Vagina (tissue), 2 donors: ENCODE measurements around the gene PEPD. TPM values are rescaled to one million over a fixed set of nuclear protein-coding genes. Genes with fewer than 3 reads are reported as not detected.

Source experiments
- DNase-seq, 2 donors: peaks; one replicate each; pipeline ENCODE4 v3.0.0-alpha.2; 2017; ENCODE audit errors: extremely low spot score in 2 of 2
- H3K27ac ChIP-seq: fragments of 200-600 bp; sonication (generic); one replicate; pipeline ENCODE4 v1.5.1; 2019
- H3K27me3 ChIP-seq: fragments of 200-600 bp; sonication (generic); one replicate; pipeline ENCODE4 v1.5.1; 2019
- H3K36me3 ChIP-seq, 2 donors: fragments of 200-600 bp; sonication (generic); one replicate each; pipeline ENCODE4 v1.5.1; 2017 to 2019
- H3K4me1 ChIP-seq: fragments of 200-600 bp; sonication (generic); one replicate; pipeline ENCODE4 v1.5.1; 2019
- H3K4me3 ChIP-seq, 2 donors: fragments of 200-600 bp; sonication (generic); 1 replicate in 1 of 2; 2 replicates in 1 of 2; pipeline ENCODE4 v1.5.1; 2016 to 2019
- H3K9me3 ChIP-seq: fragments of 200-600 bp; sonication (generic); one replicate; pipeline ENCODE4 v1.5.1; 2019
- CTCF ChIP-seq, 3 experiments: fragments of 450-650 bp in 2 of 3; fragments of 200-600 bp in 1 of 3; sonication (generic) in 1 of 3; IDR thresholded peaks; one replicate each; pipeline ENCODE4 v1.5.1; 2017 to 2019; ENCODE audit warnings: antibody characterized with exemption in 3 of 3, mild to moderate bottlenecking in 2 of 3, moderate library complexity in 2 of 3
- POLR2A ChIP-seq, 2 donors: fragments of 450-650 bp; IDR thresholded peaks; one replicate each; pipeline ENCODE4 v1.6.1; 2017; ENCODE audit warnings: antibody characterized with exemption in 2 of 2, mild to moderate bottlenecking in 2 of 2, moderate library complexity in 2 of 2
- POLR2AphosphoS5 ChIP-seq, 2 donors: sonication (generic); formaldehyde crosslinking; IDR thresholded peaks; one replicate each; pipeline ENCODE4 v1.9.0; 2017; ENCODE audit warnings: antibody characterized with exemption in 2 of 2, mild to moderate bottlenecking in 2 of 2, low read depth in 1 of 2; ENCODE audit not compliant: insufficient read depth in 1 of 2
- intact Hi-C: fragments of 100-400 bp; cut with DNase I; formaldehyde crosslinking; loops from one replicate; pipeline ENCODE4 v1.15.1; 2023
- total RNA-seq: library from RNA; depleted of rRNA; stranded (reverse); fragments of >200 nt; gene quantifications from one replicate; pipeline ENCODE4 v1.2.3, GENCODE V29; 2016

The PEPD gene
- total RNA-seq, 1 donor from 2014 or later, result 61.9 TPM

GRCh38 chr19:33461256-33462111 lies 60.1 kb downstream of the PEPD start:
- no peak for TF ChIP-seq CTCF (IDR thresholded peaks at IDR 0.05)
- TF ChIP-seq POLR2A (IDR thresholded peaks at IDR 0.05), result no peak
- no peak for TF ChIP-seq POLR2AphosphoS5 (IDR thresholded peaks at IDR 0.05; ENCODE audit: insufficient read depth in 1 of 2, low read depth in 1 of 2)
- Histone ChIP-seq H3K36me3 (peaks cover 0 to 7% of the 10 kb centered on the region in 2 donors), H3K4me1 (no peaks in the 10 kb centered on the region), H3K9me3 (no peaks in the 10 kb centered on the region), H3K27ac (no peak overlapping the region), H3K27me3 (no peaks in the 10 kb centered on the region), H3K4me3 (no peak overlapping the region)
- no peak for DNase-seq
- intact Hi-C loops, result no loop called here

- intact Hi-C loops, result no loop called here
- Histone ChIP-seq H3K9me3 (no peaks in the 10 kb centered on the region), H3K36me3 (peaks cover 0 to 7% of the 10 kb centered on the region in 2 donors), H3K27me3 (no peaks in the 10 kb centered on the region), H3K4me1 (no peaks in the 10 kb centered on the region), H3K27ac (no peak overlapping the region), H3K4me3 (no peak overlapping the region)
- TF ChIP-seq POLR2AphosphoS5 (IDR thresholded peaks at IDR 0.05; ENCODE audit: insufficient read depth in 1 of 2, low read depth in 1 of 2) (no peak), CTCF (IDR thresholded peaks at IDR 0.05) (no peak), POLR2A (IDR thresholded peaks at IDR 0.05) (no peak)
- no peak for DNase-seq
These were observed 61.2 kb downstream of the PEPD start for GRCh38 chr19:33460221-33460908.

GRCh38 chr19:33459222-33460090 lies 62.1 kb downstream of the PEPD start:
- Histone ChIP-seq H3K4me3 (no peak overlapping the region), H3K4me1 (no peaks in the 10 kb centered on the region), H3K36me3 (peaks cover 0 to 7% of the 10 kb centered on the region in 2 donors), H3K27ac (no peak overlapping the region), H3K9me3 (no peaks in the 10 kb centered on the region), H3K27me3 (no peaks in the 10 kb centered on the region)
- no peak for TF ChIP-seq CTCF (IDR thresholded peaks at IDR 0.05)
- TF ChIP-seq POLR2AphosphoS5 (IDR thresholded peaks at IDR 0.05; ENCODE audit: insufficient read depth in 1 of 2, low read depth in 1 of 2), result no peak
- no peak for TF ChIP-seq POLR2A (IDR thresholded peaks at IDR 0.05)
- no peak for DNase-seq
- intact Hi-C loops, result no loop called here

- Histone ChIP-seq H3K4me1 (no peaks in the 10 kb centered on the region), H3K36me3 (peaks cover 0 to 7% of the 10 kb centered on the region in 2 donors), H3K9me3 (no peaks in the 10 kb centered on the region)
These were observed 62.8 kb downstream of the PEPD start for GRCh38 chr19:33458807-33459206.

More at GRCh38 chr19:33458807-33459206, 62.8 kb downstream of the PEPD start:
- TF ChIP-seq POLR2AphosphoS5 (IDR thresholded peaks at IDR 0.05; ENCODE audit: insufficient read depth in 1 of 2, low read depth in 1 of 2), result no peak
- TF ChIP-seq CTCF (IDR thresholded peaks at IDR 0.05), result no peak
- TF ChIP-seq POLR2A (IDR thresholded peaks at IDR 0.05), result no peak
- Histone ChIP-seq H3K27ac (no peak overlapping the region), H3K4me3 (no peak overlapping the region), H3K27me3 (no peaks in the 10 kb centered on the region)
- DNase-seq, result no peak
- intact Hi-C loops, result no loop called here
